Sigmoid colon (tissue), 7 donors: ENCODE results near the gene ZNF492. TPM values are rescaled to one million over a fixed set of nuclear protein-coding genes. Genes with fewer than 3 reads are reported as not detected.

Experiments used
- DNase-seq: peaks from one replicate; pipeline ENCODE4 v3.0.0-alpha.2; 2019
- H3K27ac ChIP-seq, 4 donors: fragments of 200-600 bp; sonication (generic); one replicate each; pipeline ENCODE4 v1.5.1; 2016 to 2019; ENCODE audit warnings: mild to moderate bottlenecking in 1 of 4
- H3K27me3 ChIP-seq, 3 donors: fragments of 200-600 bp; sonication (generic); one replicate each; pipeline ENCODE4 v1.5.1; 2019; ENCODE audit warnings: mild to moderate bottlenecking in 1 of 3
- H3K36me3 ChIP-seq, 4 donors: fragments of 200-600 bp; sonication (generic); one replicate each; pipeline ENCODE4 v1.5.1; 2016 to 2019
- H3K4me1 ChIP-seq, 4 donors: fragments of 200-600 bp; sonication (generic); one replicate each; pipeline ENCODE4 v1.5.1; 2017 to 2019
- H3K4me3 ChIP-seq, 4 donors: fragments of 200-600 bp; sonication (generic); one replicate each; pipeline ENCODE4 v1.5.1; 2017 to 2019; ENCODE audit warnings: mild to moderate bottlenecking in 2 of 4, moderate library complexity in 1 of 4
- H3K9me3 ChIP-seq, 4 donors: fragments of 200-600 bp in 3 of 4; sonication (generic) in 3 of 4; one replicate each; pipeline versions ENCODE4 v1.5.1 to v1.6.1; 2013 to 2019
- EP300 ChIP-seq, 4 donors: sonication (generic); formaldehyde crosslinking; IDR thresholded peaks; one replicate each; pipeline ENCODE4 v1.6.1; 2017; ENCODE audit warnings: antibody characterized with exemption in 4 of 4
- POLR2A ChIP-seq, 2 donors: fragments of 450-650 bp; IDR thresholded peaks; one replicate each; pipeline ENCODE4 v1.6.1; 2016; ENCODE audit warnings: antibody characterized with exemption in 2 of 2, mild to moderate bottlenecking in 2 of 2, moderate library complexity in 2 of 2
- POLR2AphosphoS5 ChIP-seq, 4 donors: sonication (generic); formaldehyde crosslinking; IDR thresholded peaks; one replicate each; pipeline ENCODE4 v1.6.1; 2017; ENCODE audit warnings: antibody characterized with exemption in 4 of 4
- WGBS, 2 donors: extraction: QIAGEN DNeasy Blood & Tissue Kit; methylation state at CpG; one replicate each; pipeline ENCODE4 v1.1.7; 2013; 5-methylcytosine and 5-hydroxymethylcytosine counted together
- intact Hi-C: fragments of 100-400 bp; cut with DNase I; formaldehyde crosslinking; loops from one replicate; pipeline ENCODE4 v1.15.1; 2023
- polyA plus RNA-seq, 3 donors: library from polyadenylated mRNA; stranded (reverse); fragments of 200-250 nt; gene quantifications; one replicate each; pipeline ENCODE4 v1.2.3, GENCODE V29; 2013
- total RNA-seq, 4 donors: library from RNA; depleted of rRNA; stranded (reverse); fragments of >200 nt; gene quantifications; one replicate each; pipeline ENCODE4 v1.1.0, GENCODE V29; 2016
- TF ChIP-seq, protein P1 (sequence below), 4 experiments: fragments of 450-650 bp in 3 of 4; fragments of 200-600 bp in 1 of 4; IDR thresholded peaks; one replicate each; pipeline ENCODE4 v1.5.1; 2016 to 2019; ENCODE audit warnings: antibody characterized with exemption in 4 of 4, mild to moderate bottlenecking in 3 of 4, moderate library complexity in 2 of 4
- donor health status: healthy with polysubstance abuse.
- donor health status: Bipolar disorder and iron deficiency.
- donor health status: healthy.

The ZNF492 gene
- total and polyA plus RNA-seq, 7 donors = 0.14 to 0.48 (median 0.30) TPM; not detected in 3

DNA sequence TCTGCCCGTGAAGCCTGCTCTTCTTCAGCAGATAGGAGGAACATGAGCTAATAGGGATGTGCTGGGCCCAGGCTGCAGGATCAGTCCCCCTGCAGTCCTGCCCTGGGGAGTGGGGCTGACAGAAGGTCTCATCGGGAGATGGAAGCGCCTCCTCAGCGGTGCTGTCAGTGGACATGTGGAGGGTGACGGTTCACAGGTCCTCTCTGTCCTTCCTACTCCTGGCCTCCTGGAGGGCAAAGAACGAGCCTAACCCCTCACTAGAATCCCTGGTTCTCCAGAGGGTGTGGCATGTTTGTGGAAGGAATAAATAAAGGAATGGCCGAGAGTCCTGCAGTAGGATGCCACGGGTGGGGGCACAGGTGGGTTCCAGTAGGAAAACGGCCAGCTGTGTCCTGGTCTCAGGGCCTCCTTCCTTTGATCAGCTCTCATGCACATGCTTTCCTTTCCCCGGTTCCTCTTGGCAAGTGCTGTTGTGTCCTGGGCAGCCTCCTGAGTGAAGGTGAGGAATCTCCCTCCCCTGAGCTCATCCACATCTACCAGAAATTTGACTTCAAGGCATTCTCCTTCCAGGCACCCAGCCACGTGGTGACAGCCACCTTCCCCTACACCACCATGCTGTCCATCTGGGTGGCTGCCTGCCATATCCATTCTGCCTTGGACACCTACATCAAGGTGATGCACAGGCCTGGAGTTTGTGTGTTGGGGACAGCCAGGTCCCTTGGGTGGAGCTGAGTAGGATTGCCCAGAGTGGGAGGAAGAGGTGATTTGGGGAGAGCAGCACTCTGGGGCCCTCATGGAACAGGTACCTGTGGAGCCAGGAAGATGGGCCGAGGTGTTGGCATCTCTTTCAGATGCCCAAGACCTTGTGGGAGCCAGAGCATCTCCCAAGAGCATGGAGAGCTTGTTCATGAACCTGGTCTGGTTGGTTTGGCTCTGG is 28.6 kb upstream of the ZNF492 start:
- Histone ChIP-seq H3K4me1 (no peaks in the 10 kb centered on the region), H3K36me3 (no peaks in the 10 kb centered on the region), H3K27ac (no peak overlapping the region), H3K9me3 (no peaks in the 10 kb centered on the region), H3K27me3 (peaks cover 0 to 7% (median 0%) of the 10 kb centered on the region in 3 donors), H3K4me3 (no peak overlapping the region)
- intact Hi-C loops = no loop called here
- no peak for DNase-seq
- 63 to 73% methylated on average over 12 of the region's 12 CpGs for WGBS, 2 donors
- TF ChIP-seq POLR2A (IDR thresholded peaks at IDR 0.05) = no peak
- no peak for TF ChIP-seq EP300 (IDR thresholded peaks at IDR 0.05)
- TF ChIP-seq, protein P1, sequence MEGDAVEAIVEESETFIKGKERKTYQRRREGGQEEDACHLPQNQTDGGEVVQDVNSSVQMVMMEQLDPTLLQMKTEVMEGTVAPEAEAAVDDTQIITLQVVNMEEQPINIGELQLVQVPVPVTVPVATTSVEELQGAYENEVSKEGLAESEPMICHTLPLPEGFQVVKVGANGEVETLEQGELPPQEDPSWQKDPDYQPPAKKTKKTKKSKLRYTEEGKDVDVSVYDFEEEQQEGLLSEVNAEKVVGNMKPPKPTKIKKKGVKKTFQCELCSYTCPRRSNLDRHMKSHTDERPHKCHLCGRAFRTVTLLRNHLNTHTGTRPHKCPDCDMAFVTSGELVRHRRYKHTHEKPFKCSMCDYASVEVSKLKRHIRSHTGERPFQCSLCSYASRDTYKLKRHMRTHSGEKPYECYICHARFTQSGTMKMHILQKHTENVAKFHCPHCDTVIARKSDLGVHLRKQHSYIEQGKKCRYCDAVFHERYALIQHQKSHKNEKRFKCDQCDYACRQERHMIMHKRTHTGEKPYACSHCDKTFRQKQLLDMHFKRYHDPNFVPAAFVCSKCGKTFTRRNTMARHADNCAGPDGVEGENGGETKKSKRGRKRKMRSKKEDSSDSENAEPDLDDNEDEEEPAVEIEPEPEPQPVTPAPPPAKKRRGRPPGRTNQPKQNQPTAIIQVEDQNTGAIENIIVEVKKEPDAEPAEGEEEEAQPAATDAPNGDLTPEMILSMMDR (IDR thresholded peaks at IDR 0.05) = no peak
- TF ChIP-seq POLR2AphosphoS5 (IDR thresholded peaks at IDR 0.05) = no peak

DNA sequence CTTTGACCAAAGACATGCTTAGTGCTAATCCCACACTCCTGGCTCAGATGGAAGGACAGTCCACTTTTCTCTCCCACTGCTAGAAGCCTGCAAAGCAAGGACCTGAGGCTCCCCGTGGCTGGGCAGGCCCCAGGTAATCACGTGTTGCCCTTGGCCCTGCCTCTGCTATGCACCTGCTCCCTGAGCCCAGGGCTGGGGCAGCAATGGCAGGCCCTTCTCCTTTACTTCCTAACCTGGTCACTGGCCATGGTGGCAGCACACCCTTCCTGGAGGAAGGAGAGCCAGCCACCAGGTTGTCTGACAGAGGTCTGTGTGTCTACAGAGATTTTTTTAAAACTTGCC is 27.9 kb upstream of the ZNF492 start:
- TF ChIP-seq POLR2A (IDR thresholded peaks at IDR 0.05) (no peak), EP300 (IDR thresholded peaks at IDR 0.05) (no peak), POLR2AphosphoS5 (IDR thresholded peaks at IDR 0.05) (no peak)
- TF ChIP-seq, protein P1 (IDR thresholded peaks at IDR 0.05) = no peak
- no peak for DNase-seq
- no peak overlapping the region for H3K27ac ChIP-seq
- intact Hi-C loops = no loop called here
- peaks cover 0 to 7% (median 0%) of the 10 kb centered on the region in 3 donors for H3K27me3 ChIP-seq
- no peaks in the 10 kb centered on the region for H3K36me3 ChIP-seq
- no peaks in the 10 kb centered on the region for H3K4me1 ChIP-seq
- 59 to 68% methylated on average over 2 of the region's 2 CpGs for WGBS, 2 donors
- no peak overlapping the region for H3K4me3 ChIP-seq
- no peaks in the 10 kb centered on the region for H3K9me3 ChIP-seq

DNA sequence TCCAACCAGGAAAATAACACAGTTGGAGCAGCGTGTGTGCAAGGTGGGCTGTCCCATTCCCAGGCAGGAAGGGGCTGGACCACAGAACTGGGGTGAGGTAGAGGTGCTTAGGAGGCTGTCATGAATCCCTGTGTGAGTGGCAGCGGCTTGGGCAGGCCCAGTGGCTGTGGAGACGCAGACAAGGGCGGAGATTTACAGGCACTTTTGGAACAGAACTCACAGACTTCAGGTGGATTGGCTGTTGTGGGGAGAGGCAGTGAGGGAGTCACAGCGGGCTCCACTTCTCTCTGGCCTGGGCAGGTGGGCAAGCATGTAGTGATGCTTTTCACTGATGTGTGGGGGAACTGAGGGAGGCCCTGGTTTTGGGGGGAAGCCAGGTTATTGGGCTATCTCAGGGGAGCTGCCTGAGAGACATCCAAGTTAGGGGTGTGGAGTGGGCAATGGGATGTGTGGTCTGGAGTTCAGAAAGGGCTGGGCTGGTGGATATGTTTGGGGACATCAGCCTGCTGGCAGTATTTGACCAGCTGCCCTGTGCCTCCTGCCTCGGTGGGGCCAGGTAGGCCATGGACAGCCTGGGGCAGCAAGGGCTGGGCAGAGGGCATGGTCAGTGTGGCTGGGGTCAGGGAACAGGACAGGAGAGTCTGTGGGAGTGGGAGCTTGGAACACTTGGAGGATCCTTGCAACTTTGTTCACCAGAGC is 27.0 kb upstream of the ZNF492 start:
- WGBS, 2 donors = 69 to 72% methylated on average over 6 of the region's 6 CpGs
- intact Hi-C loops = no loop called here
- TF ChIP-seq POLR2AphosphoS5 (IDR thresholded peaks at IDR 0.05) = no peak
- TF ChIP-seq EP300 (IDR thresholded peaks at IDR 0.05) = no peak
- TF ChIP-seq, protein P1 (IDR thresholded peaks at IDR 0.05) = no peak
- TF ChIP-seq POLR2A (IDR thresholded peaks at IDR 0.05) = no peak
- H3K27me3 ChIP-seq = peaks cover 0 to 7% (median 0%) of the 10 kb centered on the region in 3 donors
- no peak overlapping the region for H3K27ac ChIP-seq
- H3K9me3 ChIP-seq = no peaks in the 10 kb centered on the region
- H3K36me3 ChIP-seq = no peaks in the 10 kb centered on the region
- DNase-seq = no peak
- H3K4me3 ChIP-seq = no peak overlapping the region
- no peaks in the 10 kb centered on the region for H3K4me1 ChIP-seq

DNA sequence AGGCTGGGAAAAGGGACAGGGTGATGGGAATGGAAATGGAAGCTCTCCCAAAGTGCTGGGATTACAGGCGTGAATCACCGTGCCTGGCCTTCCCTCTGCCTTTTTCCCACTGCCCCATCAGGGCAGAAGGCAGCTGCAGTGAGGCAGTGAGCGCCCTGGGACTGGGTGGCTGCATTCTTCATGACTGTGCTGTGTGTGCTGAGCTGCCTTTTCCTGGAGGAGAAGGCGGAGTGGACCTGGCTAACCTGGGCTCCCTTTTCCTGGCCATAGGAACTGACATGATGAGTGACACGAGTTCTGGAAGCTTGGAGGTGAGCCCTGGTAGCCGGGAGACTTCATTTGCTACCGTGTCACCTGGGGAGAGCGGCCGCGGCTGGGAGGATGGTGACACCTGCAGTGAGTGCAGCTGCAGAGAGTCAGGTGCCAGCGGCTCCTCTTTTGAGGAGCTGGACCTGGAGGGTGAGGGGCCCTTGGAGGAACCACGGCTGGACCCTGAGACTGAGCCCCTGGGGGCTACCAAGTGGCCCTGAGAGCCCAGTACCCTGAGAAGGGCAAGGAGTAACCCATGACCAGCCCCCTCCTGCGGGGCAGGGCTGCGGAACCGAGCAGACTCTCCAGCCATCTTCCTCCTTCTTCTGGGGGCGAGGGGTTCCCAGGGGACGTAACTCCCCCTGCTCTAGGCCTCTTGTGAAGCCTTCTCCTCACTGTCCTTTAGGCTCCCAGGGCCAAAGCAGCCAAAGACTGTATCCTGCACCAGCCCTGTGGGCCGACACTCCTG is 26.3 kb upstream of the ZNF492 start:
- H3K27ac ChIP-seq = no peak overlapping the region
- no peak overlapping the region for H3K4me3 ChIP-seq
- intact Hi-C loops = no loop called here
- H3K27me3 ChIP-seq = no peaks in the 10 kb centered on the region
- H3K36me3 ChIP-seq = no peaks in the 10 kb centered on the region
- WGBS, 2 donors = 74 to 80% methylated on average over 18 of the region's 18 CpGs
- no peaks in the 10 kb centered on the region for H3K4me1 ChIP-seq
- H3K9me3 ChIP-seq = no peaks in the 10 kb centered on the region
- no peak for DNase-seq
- TF ChIP-seq, protein P1 (IDR thresholded peaks at IDR 0.05) = no peak
